HG02588 (cell line): ENCODE results near the gene INPP5K.

Source experiments
- ATAC-seq: cut with Tn5 transposase; IDR thresholded peaks from one replicate; pipeline ENCODE4 v1.9.1; 2021; ENCODE audit warnings: mild to moderate bottlenecking, moderate library complexity; ENCODE audit not compliant: unreplicated experiment

Gene INPP5K

DNA sequence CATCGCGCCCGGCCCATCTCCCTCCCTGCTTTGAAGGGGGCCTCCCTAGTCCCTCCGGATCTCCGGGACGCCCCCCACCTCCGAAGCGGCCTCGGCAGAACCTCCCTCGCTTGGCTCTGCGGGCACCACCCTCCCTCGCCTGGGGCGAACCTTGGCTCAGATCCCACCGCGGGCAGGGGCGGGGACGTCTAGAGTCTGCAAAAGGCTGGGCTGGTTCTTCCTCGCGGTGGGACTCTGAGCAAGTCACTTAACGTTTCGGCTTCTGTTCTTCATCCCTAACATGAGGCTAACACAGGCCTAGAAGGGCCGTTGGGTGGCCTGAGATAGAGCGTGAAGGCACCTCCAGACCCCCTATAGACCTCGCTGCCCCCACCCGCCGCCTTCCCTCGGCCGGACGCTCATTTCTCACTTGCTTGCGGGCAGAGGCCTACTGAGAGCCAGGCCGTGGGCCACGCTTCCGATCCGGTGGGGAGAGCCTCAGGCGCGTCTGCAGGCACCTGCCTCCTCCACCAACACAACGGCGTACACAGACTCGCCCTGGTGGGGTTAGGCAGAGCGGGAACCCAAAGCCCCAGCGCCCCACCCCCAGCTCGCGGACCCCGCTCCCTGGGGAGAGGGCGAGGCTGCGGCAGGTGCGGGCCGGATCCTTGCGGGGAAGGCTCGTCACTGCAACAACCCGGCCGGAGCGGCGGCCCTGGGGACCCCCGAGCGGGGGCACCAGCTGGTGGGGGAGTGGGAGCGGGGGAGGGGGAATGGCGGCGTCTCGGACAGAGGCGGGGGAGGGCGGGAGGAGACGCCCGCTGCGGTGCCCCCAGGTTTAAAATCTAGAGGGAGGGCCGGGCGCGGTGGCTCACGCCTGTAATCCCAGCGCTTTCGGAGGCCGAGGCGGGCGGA is 29.4 kb downstream of the INPP5K start:
- no peak for ATAC-seq

DNA sequence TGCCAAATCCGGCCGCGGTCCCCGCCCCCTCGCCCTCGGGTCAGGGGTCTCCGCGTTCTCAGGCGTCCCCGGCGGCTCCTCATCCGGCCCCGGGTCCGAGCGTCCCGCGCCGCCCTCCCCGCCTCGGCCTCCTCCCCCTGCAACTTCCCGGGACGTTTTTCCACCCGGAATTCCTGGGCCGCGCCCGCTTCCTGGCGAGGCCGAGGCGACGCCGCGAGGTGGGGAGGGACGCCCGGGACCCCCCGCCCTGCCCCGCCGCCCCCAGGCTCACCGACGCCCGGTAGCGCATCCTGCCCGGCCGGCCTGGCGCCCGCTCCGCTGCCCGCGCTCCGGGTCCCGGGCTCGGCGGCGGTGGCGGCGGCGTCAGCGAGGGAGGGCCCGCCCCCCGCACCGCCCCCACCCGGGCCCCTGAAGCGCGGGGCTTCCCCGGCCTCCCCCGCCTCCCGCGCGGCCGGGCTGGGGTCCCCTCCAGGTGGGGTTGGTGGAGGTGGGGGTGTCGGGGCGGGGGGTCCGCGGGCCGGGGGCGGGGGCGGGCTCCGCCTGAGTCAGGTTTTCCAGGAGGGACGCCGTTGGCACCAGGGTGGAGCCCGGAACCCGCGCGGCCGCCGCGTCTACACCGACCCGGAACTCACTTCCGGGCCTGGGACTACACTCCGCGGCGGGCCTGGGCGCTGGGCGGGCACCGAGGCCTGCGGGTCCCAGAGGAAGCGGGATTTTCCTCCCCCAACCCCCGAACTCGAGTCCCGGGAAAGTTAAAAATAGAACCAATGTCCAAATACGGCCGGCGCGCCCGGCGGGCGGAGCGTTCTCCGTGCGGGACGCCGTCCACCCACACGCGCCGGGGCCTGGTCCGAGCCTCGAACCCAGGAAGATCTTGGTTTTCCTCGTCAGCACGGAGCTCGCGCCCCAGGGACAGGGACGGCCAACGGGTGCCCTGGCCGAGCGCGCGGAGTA is 30.7 kb downstream of the INPP5K start:
- ATAC-seq, result peak; percentile 29

DNA sequence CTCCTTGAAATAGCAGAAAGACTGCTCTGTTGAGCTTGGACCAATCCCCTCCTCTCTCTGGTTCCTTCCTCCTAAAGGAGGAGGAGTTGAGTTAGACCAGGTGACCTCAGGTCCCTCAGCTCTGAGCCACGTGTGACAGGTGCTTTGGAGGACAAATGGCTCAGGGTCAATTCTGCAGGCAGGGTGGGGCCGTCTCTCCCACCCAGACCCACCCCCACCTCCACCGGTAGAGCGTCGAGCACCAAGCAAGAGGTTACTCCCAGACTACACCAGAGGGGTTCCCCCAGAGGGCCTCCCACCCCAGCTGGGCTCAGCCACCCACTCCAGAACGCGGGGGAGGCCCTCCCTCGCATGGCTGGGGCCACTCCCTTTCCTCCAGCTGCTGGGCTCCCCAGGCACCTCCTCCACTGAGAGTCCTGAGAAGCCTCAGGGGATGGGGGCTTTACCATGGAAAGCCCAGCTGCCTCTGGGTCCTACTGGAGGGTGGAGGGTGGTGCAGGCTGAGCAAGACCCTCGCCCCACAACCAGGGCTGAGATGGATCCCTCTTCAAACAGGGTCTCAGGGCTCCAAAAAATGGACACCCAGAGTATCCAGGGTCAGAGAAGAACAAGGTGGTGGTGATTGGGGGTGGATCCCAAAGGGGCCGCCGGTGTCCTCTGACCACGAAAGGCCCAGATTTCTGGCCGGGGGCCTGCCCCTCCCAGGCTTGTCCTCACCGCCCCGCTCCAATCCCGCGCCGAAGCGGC is 31.6 kb downstream of the INPP5K start:
- ATAC-seq, result peak; percentile 33

DNA sequence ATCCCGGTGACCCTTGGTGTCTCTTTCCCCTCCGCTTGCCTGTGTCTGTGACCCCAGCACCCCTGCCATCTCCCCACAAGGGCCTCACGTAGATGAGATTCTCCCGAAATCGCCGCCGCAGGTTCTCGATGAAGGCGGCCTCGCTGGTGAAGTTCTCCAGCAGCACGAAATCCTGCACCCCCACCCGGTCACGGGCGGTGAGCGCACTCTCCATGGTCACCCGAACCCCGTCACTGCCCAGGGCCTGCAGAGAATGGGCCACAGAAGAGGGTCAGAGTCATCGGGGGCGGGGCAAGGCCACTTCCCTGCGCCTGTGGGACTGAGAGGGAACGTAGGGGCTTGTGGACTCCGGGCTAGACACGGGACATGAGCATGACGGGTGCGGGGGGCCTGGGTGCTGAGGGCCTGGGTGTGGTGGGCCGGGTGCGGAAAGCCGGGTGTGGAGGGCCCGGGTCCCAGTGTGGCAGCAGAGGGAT is 32.3 kb downstream of the INPP5K start:
- no peak for ATAC-seq

DNA sequence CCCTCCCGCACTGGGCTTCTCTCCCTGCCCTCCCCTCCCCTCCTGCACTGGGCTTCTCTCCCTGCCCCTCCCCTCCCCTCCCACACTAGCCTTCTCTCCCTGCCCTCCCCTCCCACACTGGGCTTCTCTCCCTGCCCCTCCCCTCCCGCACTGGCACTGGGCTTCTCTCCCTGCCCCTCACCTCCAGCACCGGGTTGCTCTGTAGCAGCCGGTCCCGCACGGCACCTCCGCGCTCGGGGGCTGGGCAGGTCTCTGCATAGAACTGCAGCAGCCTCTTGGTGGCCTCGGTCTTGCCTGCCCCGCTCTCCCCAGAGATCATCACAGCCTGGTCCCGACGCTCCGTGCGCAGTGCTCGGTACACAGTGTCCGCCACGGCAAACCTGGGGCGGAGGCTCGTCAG is 33.7 kb downstream of the INPP5K start:
- no peak for ATAC-seq

DNA sequence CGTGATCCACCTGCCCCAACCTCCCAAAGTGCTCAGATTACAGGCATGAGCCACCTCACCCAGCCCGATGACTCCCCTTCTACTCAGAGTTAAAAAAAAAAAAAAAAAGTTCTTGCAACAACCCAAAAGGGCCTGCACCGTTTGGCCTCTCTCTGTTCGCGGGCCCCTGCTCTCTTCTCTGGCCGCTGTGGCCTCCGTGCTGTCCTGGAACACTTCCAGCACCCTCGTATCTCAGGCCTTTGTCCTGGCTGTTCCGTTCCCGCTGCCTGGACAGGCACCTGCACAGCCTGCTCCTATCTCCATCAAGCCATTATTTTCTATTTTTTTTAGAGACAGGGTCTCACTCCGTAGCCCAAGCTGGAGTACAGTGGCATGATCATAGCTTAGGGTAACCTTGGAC is 34.7 kb downstream of the INPP5K start:
- ATAC-seq, result no peak

DNA sequence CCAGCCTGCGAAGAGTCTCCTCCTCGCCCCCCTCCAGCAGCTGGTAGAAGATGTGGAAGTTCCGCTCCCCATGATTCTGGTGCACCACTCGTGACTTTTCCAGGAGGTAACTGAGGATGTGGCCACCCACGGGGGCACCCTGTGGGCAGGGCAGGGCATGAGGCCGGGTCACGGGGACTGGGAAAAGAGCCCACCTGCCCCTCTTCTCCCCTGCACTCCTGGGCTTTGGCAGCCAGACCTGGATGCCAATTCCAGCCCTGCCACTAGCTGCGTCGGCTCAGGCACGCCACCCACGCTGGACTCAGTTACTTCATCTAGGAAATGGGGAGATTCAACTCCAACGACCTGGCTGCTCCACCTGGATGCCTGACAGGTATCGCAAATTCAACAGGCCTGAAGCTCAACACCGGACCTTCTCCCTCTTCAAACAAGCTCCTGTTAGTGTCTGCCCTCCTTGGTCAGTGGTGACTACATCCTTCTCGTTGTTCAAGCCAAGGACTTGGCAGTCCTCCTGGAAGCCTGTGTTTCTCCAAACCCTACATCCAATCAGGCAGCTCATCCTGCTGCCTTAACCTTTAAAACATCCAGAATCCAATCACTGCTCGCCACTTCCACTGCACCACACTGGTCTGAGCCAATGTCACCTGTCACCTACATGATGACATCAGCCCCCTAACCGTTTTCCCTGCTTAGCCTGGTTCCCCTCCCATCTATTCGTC is 35.5 kb downstream of the INPP5K start:
- ATAC-seq, result no peak

DNA sequence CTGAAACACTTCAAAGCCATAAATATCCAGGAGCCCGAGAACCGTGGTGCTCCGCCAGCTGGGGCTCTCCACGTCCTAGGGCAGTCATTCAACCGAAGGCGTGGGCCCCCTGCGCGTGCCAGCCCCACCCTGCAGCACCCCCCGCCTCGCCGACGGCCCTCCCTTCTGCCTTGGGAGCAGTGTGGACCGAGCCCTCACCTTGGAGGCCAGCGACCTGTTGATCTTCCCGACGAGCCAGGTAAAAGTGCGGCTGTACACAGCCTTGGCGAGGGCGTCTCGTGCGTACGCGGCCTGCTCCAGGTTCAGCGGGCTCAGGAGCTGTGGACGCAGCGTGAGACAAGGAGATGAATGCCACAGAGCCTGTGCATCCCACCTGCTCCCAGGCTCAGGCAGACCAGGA is 38.0 kb downstream of the INPP5K start:
- no peak for ATAC-seq

DNA sequence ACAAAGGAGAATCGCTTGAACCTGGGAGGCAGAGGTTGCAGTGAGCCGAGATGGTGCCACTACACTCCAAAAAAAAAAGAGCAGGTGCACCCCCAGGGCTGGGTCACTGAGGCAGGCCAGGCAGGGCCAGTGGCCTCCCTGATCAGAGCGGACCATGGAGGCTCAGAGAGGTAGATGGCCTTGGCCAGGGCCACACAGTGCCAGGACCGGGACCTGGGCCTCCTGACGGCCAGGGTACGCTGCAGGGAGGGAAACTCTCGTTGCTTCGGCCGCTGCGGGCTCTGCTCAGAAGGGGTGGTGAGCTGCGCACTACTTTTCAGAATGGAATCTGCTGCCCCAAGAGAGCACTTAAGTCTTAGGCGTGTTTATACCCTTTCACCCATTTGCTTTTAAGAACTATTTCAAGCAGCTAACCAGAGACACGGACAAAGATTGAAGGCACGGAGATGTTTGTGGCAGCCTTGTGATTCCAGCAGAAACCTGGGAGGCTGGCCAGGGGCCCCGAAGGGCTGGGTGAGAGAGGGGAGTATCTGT is 41.0 kb downstream of the INPP5K start:
- ATAC-seq, result no peak

DNA sequence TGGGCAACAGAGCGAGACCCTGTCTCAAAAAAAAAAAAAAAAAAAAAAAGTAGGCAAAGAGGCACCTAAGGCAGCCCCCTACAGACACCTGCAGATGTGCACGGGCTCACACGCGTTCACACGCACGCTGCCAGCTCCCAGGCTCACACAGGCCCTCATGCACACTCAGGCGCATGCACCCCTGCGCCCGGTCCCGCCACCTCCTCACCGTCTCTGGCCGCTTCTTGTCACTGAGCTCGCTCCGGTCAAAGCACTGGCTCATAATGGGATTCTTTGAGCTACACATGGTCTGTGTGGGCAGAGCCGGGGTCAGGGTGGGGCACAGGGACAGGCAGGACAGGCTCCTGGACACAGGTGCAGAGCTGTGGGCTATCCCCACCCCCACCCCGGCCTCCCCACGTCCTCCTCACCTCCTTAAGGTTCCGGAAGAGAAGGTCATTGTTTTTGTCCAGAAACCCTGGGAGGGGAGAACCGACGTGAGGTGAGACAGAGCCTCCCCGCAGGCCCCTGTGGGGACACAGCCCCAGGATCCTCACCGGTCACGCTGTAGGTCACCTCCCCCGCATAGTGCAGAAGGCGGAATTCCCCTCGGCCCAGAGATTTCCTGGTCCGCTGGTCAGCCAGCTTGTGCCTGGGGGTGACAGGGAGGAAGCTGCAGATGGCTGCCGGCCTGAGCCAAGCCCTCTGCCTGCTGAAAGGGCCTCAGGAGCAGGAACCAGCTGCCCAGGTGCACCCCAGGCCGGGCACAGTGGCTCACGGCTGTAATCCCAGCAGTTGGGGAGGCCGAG is 41.8 kb downstream of the INPP5K start:
- ATAC-seq, result peak; percentile 56

DNA sequence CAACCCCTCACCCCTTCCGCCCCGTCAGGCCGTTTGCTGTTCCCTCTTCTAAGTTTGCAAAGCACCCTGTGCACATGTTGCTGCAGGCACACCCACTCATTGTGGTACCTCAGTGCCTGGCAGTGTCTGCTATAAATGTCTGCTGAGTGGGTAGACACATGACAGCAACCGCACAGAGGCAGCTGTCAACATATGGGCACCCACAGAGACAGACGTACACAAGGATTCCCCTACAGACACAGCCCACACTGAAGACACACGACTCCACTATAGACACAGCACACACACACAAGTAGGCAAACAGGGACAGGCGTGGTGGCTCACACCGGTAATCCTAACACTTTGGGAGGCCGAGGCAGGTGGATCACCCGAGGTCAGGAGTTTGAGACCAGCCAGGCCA is 42.6 kb downstream of the INPP5K start:
- ATAC-seq, result no peak

DNA sequence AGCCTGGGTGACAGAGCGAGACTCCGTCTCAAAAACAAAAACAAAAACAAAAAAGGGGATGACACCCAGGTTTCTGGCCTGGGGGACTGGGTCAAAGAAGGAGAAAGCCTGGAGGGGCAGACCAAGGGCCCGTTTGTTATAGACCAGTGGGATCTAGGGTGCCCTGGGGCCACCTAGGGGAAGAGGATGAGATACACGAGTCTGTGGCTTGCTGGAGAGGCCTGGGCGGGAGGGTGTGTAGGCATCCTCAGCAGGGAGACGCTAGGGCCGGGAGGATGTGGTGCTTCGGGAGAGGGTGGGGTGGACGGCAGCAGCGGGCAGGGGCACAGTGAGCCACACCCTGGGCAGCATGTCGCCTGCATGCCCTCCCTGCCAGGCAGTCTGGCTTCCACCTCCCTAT is 43.2 kb downstream of the INPP5K start:
- no peak for ATAC-seq

DNA sequence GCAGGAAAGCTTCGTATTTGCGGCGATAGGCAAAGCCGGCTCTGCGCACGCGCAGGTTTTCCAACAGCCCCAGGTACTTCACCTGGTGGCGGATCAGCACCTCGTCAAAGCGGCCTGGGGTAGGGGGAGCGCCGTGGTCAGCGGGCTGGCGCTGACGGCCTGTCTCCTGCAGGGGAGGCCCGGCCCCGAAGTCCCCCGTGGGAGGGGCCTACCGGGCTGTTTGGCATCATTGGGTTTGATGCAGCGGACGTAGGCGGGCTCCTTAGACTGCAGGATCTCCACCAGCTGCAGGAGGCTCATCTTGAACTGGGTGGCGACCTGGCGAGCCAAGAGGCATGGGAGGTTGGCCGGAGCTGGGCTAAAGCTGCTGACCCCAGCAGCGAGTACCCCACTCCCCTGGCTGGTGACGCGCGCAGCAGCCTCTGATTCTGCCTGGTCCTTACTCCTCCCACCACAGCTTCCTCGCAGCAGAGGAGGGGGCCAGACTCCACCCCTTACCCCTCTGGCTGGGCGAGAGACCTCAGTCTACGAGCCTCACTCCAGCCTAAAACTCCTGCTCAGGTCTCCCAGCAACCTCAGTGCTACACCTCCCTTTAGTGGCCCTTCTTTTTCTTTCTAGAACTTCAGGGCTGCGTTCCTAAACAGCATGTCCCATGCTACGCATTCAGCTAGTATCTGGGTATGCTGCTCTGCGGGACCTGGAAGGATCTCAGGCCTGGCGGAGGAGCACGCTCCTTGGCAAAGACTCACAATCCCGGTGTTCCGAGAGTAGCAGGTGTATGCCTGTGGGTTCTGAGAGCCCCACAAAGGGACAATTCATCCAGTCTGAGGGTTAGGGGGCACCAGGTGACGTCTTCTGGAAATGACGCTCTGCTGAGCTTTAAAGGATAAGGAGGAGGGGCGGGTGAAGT is 44.2 kb downstream of the INPP5K start:
- ATAC-seq, result no peak

DNA sequence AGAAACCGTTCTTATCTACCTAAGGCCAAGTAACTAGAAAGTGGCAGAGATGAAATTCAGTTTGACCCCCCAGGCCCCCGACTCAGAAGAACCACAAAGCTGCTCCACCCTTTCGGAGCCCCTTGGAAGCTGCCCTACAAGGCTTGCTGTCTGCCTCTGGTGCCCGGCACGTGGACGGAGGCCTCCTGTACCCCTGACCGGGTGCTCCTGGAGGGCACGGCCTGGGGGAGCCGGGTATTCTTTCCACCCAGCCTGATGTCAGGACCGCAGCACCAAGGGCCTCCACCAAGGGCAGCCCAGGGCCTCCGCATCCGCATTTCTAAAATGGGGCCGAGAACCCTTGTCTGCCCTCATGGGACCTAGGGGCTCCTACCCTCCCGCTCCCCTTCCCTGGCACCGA is 44.9 kb downstream of the INPP5K start:
- no peak for ATAC-seq

DNA sequence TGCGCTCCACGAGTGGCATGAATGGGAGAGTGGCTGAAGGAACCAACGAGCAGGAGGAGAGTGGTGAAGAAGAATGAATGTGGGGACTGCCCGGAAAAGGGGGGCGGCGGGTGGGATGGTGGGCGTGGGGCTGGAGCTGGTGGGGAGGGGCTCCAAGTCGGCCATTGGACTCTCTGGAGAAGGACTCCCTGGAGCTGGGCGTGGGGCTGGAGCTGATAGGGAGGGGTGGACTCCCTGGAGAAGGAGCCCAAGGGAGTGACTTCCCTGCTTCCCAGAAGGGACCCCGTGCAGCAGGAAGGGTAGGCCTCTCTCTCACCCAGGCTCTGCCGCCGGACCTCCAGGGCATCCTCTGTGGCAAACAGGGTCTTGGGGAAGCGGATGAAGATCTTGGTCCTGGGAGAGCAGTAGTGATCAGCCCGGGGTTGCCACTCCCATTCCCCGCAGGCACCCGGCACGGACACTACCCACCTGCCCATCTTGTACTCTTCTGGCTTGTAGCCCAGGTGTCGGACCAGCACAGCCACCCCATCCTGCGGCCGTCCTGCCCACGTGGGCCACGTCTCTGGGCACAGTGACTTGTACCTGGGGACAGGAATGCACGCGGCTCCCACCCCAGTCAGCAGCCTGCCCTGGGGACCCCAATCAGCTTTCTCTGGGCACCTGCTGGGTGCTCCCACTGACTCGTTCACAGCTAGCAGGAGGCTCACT is 45.5 kb downstream of the INPP5K start:
- ATAC-seq, result no peak

DNA sequence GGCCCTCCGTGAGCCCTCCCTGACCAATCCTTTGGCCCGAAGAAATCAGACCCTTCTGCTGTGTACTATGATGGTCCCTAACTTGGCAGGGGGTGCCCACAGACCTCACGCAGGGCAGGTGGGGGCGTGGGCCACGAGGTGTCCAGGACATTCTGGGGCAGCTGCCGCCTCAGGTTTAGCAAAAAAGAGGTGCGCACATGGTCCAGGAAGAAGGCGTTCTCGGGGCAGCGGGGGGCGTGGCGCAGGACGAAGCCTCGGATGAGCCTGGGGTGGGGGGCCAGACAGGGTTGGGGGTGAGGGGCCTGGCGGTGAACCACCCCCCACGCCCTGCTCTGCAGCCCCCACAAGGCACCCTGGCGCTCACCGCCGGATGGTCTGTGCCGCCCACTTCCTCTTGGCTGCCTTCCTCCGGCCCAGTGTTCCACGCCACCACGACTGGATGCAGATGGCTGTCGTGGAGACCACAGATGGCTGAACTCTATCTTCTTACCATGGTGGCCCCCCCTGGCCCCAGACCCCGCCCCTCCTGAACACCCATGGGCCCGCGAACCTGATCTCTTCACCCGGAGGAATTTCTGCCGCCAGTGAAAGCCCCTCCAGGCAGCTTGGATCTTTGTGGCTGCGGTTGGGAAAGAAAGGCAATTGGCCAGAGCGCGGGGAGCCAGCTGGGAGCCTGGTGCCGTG is 46.2 kb downstream of the INPP5K start:
- ATAC-seq, result no peak

DNA sequence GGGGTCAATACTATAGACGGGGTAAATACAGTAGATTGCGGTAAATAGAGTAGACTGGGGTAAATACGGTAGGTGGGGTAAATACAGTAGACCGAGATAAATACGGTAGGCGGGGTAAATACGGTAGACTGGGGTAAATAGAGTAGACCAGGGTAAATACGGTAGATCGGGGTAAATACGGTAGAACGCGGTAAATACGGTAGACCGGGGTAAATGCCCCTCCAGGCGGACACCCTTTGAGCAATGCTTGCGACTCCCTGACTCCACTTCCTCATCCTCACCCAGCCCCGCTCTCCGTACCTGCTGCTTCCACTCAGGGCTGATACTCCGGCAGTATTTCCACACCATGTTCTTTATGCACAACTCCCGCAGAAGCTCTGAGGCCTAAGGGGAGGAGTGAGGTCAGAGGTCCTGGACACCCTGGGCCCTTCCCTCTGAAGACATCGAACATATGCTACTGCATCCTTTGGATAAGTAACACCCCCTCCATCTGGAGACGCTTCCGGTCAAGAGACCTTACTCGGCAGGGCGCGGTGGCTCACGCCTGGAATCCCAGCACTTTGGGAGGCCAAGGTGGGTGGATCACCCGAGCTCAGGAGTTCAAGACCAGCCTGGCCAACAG is 47.1 kb downstream of the INPP5K start:
- ATAC-seq, result no peak
